WTC11 (cell line): ENCODE results near the gene FETUB.

ENCODE experiments used
- CTCF ChIP-seq: fragments of 200-600 bp; IDR thresholded peaks from 2 replicates; pipeline ENCODE4 v1.8.0; 2022; ENCODE audit warnings: antibody characterized with exemption
- TCF7 ChIP-seq: sonication (generic); formaldehyde crosslinking; IDR thresholded peaks from 2 replicates; pipeline ENCODE4 v1.8.0; 2022; ENCODE audit warnings: mild to moderate bottlenecking, low read depth, missing genetic modification reagents, moderate library complexity
- TEAD4 ChIP-seq: sonication (generic); formaldehyde crosslinking; IDR thresholded peaks from 2 replicates; pipeline ENCODE4 v1.8.0; 2022; ENCODE audit warnings: mild to moderate bottlenecking, missing genetic modification reagents

GRCh38 chr3:186639778-186640472 is at the start of gene FETUB:
- TF ChIP-seq TEAD4 (CRISPR knock-in tag), result no peak
- no peak for TF ChIP-seq TCF7 (CRISPR knock-in tag)
- TF ChIP-seq CTCF, result no peak
